H54 (cell line): ENCODE data around the gene C6orf47.

Source experiments
- DNase-seq: peaks from one replicate; pipeline ENCODE4 v3.0.0; 2011; ENCODE audit warnings: low spot score, mixed read lengths; ENCODE audit not compliant: insufficient read length
- FAIRE-seq: peaks from 3 replicates; lab custom pipeline; 2011; peaks lifted over from hg19 to GRCh38; lab: Jason Lieb, UNC
- POLR2A ChIP-seq: IDR thresholded peaks from 2 replicates; pipeline ENCODE4 v1.6.1; 2011; ENCODE audit warnings: low read depth, mild to moderate bottlenecking, low read length

C6orf47 gene

DNA sequence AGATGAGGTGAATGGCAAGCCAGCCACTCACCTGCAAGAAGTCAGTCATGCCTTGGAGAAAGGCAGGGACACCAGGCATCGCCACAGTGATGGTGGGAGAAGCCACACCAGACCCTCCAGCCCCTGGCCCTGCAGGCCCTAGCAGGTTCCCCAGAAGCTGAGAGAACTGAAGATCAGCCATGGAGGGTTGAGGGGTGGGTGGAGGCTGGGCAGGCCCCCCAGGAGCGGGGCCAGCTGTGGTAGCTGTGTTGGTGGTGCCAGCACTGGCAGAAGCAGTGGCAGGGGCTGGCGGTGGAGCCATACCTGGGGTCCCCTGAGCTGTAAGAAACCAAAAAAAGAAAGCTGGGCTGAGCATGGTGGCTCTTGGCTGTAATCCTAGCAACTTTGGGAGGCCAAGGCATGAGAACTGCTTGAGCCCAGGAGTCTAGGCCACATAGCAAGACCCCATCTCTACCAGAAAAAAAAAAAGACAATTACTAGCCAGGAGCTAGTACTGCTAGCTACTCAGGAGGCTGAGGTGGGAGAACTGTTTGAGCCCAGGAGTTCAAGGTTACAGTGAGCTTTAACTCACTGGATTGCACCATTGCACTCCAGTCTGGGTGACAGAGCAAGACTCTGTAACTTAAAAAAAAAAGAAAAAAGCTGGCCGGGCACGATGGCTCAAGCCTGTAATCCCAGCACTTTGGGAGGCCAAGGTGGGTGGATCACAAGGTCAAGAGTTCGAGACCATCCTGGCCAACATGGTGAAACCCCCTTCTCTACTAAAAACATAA lies 17.6 kb downstream of the C6orf47 start:
- FAIRE-seq (no peak), DNase-seq (no peak)
- TF ChIP-seq POLR2A, result no peak

DNA sequence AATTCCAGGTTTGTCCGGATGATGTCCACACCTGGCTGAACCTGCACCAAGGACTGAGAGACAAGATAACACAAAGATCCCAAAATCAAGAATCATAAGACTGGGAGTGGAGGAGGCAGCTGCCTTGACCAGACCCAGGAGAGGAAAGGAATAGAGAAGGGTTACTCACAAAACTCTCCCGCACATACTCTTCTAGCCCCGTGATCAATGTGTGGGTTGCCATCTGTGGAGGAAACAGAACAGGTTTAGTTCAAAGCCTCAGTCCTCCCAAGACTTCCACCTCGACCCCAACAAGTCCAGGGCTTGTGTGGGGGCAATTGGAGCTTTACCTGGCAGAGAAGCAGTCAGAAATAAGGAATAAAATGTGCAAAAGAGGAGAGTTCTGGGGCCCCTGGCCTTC lies 19.2 kb downstream of the C6orf47 start:
- no peak for FAIRE-seq
- TF ChIP-seq POLR2A, result no peak
- DNase-seq, result no peak

DNA sequence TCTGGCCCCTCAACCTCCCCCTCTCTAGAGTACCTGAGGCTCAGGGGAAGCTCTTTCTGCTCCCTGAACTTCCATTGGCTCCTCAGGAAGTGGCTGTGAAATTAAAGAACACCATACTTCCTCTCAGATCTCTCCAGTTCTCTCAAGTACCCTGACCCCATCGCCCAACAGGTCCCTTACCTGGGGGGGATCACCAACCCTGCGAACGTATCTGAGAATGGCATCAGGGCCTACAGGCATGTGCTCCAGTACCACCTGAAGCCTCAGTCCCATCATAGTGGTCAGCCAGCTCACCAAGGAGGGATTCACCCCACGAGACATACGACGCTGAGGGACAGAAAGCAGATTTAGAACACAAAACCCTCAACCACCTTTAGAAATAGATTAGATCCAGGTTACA lies 20.0 kb downstream of the C6orf47 start:
- DNase-seq (no peak), FAIRE-seq (no peak)
- no peak for TF ChIP-seq POLR2A

DNA sequence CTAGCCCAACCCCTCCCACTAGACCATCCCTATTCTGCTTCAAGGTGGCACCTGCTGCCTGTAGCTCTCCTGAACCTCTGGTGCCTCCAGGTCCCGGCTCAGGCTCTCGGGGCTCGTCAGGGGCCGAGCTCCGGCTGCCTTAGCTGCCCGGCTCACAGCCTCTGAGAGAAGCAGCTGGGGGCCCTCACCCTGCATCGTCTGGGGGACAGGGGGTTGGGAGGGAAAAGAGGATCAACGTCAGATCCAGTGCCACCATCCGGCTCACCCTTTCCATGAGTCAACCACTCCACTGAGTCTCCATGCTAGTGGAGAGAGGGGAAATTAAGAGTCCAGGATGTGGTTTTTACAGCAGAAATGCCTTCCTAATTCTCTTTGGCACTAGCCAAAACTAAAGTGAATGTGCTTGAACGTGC lies 21.1 kb downstream of the C6orf47 start:
- DNase-seq (no peak), FAIRE-seq (no peak)
- TF ChIP-seq POLR2A, result no peak

DNA sequence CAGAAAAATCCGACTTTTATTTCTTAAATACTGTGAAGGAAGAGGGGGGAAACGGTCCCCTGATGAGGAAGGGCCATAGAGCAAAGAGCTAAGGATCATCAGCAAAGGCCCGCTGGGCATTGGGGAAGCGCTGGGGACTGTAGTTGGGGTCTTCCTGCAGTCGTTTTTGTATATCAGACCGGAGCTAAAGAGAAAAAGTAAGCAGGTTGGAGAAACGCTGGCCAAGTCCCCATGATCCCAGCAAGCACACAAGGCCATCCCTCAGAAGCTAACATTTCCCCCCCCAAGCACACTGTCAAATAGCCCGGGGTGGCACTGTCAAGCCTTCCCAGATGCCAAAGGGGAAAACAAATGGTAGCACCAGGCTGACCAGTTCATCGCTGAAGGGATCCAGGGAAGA lies 21.5 kb downstream of the C6orf47 start:
- DNase-seq (no peak), FAIRE-seq (no peak)
- TF ChIP-seq POLR2A, result no peak

DNA sequence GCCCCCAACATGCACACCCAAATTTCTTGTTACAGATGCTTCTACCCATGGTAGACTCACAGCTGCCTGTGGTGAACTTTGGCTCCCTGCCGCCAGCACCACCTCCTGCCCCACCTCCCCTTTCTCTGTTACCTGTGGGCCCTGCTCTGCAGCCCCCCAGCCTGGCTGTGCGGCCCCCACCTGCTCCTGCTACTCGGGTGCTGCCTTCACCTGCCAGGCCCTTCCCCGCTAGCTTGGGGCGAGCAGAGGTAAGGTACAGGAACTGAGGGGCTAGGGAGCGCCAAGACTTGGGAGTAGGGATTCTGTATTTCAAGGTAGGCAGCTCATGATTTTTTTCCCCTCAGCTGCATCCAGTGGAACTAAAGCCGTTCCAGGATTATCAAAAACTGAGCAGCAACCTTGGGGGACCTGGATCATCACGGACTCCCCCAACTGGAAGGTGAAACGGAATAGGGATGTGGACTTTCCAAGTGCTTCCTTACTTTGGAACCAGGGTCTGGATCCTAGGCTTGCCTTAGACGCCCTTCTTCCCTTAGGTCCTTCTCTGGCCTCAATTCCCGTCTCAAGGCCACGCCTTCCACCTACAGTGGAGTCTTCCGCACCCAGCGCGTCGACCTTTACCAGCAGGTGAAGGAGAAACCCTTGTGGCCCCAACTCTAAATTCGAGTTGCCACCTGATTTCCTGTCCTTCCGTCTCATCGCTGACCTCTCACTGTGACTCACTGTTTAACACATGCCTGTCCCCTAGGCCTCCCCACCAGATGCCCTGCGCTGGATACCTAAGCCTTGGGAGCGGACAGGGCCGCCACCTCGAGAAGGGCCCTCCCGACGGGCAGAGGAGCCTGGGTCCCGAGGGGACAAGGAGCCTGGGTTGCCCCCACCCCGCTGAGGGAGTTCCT lies 23.6 kb downstream of the C6orf47 start:
- FAIRE-seq, result no peak
- DNase-seq, result no peak
- no peak for TF ChIP-seq POLR2A

DNA sequence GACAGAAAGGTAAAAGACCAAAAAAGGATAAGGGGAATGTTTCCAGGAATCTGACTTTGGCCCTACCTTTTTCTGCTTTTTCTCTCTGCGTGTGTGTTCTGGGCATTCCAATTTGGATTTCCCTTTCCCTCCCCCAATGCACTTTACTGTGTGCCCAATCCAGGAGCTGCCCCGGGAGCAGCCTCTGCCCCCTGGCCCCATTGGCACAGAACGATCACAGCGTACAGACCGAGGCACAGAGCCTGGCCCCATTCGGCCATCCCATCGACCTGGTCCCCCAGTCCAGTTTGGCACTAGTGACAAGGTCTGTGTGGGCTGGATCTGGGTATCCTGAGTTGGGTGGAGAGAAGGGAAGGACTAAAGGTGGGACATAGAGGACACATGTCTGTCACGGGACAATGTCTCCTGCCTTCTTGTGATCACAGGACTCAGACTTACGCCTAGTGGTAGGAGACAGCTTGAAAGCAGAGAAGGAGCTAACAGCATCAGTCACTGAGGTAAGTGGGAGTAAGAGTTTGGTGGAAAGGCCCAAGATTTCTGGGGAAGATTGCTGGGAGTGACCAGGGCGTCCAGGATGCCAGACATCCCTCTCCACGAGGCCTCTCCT lies 25.5 kb downstream of the C6orf47 start:
- FAIRE-seq (no peak), DNase-seq (no peak)
- no peak for TF ChIP-seq POLR2A

DNA sequence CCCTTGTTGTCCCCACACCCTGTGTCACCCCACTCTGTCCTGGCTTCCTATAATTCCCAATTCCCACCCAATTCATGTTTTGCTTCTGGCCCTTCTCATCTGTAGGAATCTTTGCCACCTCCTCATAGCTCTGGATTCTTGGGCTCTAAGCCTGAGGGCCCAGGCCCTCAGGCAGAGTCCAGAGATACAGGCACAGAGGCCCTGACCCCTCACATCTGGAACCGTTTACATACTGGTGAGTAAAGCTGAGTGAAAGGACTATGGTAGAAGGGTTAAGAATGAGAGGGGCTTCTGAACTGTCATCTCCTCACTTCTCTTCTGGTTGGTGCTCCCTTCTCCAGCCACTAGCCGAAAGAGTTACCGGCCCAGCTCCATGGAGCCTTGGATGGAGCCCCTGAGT lies 26.4 kb downstream of the C6orf47 start:
- FAIRE-seq (no peak), DNase-seq (no peak)
- TF ChIP-seq POLR2A, result no peak

DNA sequence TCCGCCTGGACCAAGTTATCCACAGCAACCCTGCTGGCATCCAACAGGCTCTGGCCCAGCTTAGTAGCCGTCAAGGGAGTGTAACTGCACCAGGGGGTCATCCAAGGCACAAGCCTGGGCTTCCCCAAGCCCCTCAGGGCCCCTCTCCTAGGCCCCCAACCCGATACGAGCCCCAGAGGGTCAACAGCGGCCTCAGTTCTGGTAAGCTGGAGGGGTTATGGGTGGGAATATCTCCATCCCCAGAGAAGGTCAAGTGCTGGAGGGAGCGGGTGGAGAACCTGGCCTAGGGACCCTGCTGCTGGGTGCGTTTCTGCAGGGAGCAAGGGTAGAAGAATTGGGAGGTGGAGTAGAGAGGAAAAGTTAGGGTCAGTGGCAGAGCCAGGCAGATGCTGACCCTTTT lies 27.1 kb downstream of the C6orf47 start:
- DNase-seq (no peak), FAIRE-seq (no peak)
- TF ChIP-seq POLR2A, result no peak

DNA sequence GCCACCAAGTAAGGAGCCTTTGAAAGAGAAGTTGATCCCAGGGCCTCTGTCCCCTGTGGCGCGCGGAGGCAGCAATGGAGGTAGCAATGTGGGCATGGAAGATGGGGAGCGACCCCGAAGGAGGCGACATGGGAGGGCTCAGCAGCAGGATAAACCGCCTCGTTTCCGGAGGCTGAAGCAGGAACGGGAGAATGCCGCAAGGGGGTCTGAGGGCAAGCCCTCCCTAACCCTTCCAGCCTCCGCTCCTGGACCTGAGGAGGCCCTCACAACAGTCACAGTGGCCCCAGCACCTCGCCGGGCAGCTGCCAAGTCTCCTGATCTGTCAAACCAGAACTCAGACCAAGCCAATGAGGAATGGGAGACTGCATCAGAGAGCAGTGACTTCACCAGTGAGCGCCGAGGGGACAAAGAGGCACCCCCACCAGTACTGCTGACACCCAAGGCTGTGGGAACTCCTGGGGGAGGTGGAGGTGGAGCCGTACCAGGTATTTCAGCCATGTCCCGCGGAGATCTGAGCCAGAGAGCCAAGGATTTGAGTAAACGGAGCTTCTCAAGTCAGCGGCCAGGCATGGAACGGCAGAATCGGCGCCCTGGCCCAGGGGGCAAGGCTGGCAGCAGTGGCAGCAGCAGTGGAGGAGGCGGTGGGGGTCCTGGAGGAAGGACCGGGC lies 28.2 kb downstream of the C6orf47 start:
- DNase-seq (no peak), FAIRE-seq (no peak)
- no peak for TF ChIP-seq POLR2A

DNA sequence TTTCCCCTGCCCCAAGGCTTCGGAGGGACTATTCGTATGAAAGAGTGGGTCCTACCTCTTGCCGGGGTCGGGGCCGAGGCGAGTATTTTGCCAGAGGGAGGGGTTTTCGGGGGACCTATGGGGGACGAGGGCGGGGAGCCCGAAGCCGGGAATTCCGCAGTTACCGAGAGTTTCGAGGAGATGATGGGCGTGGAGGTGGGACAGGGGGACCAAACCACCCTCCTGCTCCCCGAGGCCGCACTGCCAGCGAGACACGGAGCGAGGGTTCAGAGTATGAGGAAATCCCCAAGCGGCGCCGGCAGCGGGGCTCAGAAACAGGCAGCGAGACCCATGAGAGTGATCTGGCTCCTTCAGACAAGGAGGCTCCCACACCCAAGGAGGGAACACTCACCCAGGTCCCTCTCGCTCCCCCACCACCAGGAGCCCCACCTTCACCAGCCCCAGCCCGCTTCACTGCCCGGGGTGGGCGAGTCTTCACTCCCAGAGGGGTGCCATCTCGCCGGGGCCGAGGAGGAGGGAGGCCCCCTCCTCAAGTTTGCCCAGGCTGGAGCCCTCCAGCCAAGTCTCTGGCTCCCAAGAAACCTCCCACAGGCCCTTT lies 28.8 kb downstream of the C6orf47 start:
- no peak for FAIRE-seq
- no peak for DNase-seq
- no peak for TF ChIP-seq POLR2A

DNA sequence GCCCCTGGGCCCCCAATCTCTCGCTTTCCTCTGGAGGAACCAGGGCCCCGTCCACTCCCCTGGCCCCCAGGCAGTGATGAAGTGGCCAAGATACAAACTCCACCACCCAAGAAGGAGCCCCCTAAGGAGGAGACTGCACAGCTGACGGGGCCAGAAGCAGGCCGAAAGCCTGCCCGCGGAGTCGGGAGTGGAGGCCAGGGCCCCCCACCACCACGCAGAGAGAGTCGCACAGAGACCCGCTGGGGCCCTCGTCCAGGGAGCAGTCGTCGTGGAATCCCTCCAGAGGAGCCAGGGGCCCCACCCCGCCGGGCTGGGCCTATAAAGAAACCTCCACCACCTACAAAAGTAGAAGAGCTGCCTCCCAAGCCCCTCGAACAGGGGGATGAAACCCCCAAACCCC lies 29.4 kb downstream of the C6orf47 start:
- TF ChIP-seq POLR2A, result no peak
- DNase-seq (no peak), FAIRE-seq (no peak)
